Raji (cell line): ENCODE results near the gene ZKSCAN8.

Experiments
- POLR2A ChIP-seq: IDR thresholded peaks from 2 replicates; pipeline ENCODE4 v1.6.1; 2011; ENCODE audit warnings: low read depth, low read length, control low read depth; ENCODE audit not compliant: insufficient read depth

The ZKSCAN8 gene

DNA sequence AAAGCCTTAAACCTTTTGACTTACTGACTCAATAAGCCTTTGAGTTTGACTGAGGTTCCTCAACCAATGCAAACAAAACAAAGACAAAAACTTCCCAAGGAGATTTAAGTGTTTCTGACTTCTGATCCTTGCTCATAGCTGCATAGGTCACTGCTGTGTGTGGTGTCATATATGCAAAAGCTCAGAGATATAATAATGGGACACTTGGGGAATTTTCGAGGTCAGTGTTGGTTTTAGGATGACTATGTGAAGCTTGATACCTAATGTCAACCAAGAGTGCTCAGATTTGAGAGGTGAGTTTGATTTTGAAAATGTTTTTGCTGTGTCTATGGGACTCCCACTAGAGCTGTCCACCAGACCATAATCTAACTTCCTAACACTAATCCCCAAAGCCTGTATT, 26.2 kb downstream of the ZKSCAN8 start:
- TF ChIP-seq POLR2A = no peak

GRCh38 chr6:28171271-28171670, 29.6 kb downstream of the ZKSCAN8 start:
- no peak for TF ChIP-seq POLR2A

GRCh38 chr6:28172006-28172405, 30.3 kb downstream of the ZKSCAN8 start:
- no peak for TF ChIP-seq POLR2A

- TF ChIP-seq POLR2A = no peak
Measured at GRCh38 chr6:28176373-28176772, 34.7 kb downstream of the ZKSCAN8 start.

DNA sequence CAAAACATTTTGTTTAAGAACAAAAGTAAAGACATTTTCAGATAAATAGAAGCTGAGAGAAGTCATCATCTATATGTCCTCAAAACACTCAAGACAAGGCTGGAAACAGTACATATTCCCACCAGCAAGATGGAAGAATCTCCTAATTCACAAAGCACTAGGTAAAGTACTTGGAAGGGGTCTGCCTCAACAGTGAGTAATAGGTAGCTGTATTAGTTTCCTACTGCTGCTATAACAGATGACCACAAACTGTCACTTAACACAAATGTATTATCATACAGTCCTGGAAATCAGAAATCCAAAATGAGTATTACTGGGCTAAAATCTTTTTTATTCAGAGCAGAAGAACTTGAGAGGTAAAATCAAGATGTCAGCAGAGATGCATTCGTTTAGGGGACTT, 40.6 kb downstream of the ZKSCAN8 start:
- no peak for TF ChIP-seq POLR2A

GRCh38 chr6:28188111-28188979, 46.7 kb downstream of the ZKSCAN8 start:
- no peak for TF ChIP-seq POLR2A

GRCh38 chr6:28200020-28200419, 58.3 kb downstream of the ZKSCAN8 start:
- no peak for TF ChIP-seq POLR2A

GRCh38 chr6:28203201-28203600, 61.5 kb downstream of the ZKSCAN8 start:
- TF ChIP-seq POLR2A = no peak

DNA sequence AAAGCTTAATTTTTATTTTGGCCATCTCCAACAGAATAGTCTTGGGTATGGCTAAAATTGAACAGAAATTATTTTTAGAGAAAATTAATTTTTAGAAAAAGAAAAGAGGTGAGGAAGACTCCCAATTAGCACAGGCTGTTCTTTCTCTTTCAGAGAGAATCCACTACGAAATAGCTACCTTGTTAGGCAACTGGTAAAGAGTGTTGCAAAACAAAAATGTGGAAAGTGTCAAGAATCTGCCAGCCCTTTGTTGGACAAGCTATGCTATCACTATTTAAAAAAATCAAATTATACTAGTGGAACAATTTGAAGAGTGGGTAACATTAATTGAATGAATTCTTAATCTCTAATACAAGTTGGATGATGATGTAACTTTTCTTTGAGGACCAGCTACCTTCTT, 64.2 kb downstream of the ZKSCAN8 start:
- TF ChIP-seq POLR2A = no peak

GRCh38 chr6:28206527-28206926, 64.8 kb downstream of the ZKSCAN8 start:
- TF ChIP-seq POLR2A = no peak

GRCh38 chr6:28206928-28207509, 65.3 kb downstream of the ZKSCAN8 start:
- TF ChIP-seq POLR2A = no peak

- no peak for TF ChIP-seq POLR2A
Measured at GRCh38 chr6:28207510-28208110, 65.9 kb downstream of the ZKSCAN8 start.

- TF ChIP-seq POLR2A = no peak
Measured at GRCh38 chr6:28208111-28208659, 66.5 kb downstream of the ZKSCAN8 start.
